SW 1271 (cell line): ENCODE data around the gene STRAP.
"Not testable (repeated sequence)": the region's sequence is repeated elsewhere in the genome, so short reads cannot be mapped to it uniquely, and the experiment has no call there.

Experiments
- DNase-seq, 2 experiments: peaks; one replicate each; lab custom pipeline; 2025; lab: John Stamatoyannopoulos, UW

STRAP gene

DNA sequence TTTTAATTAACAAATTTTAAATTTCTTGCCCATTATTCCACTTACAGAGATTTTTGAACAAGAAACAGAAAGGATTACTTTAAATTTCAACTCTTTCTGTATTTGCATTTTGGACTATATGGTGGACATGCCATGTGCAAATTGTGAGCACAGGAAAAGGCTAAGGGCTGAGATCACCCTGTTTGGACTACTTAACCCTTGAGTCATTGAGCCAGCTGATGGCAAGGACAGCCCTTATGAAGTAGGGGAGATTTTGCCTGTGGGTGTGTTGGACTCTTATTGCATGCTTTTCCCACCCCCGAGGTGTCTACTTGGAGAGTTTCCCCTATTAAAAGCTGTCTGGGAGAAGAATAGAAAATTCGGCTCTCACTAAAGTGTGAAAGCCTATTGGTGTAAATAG, 46.2 kb downstream of the STRAP start:
- peak; percentile 78 to 87 for DNase-seq

DNA sequence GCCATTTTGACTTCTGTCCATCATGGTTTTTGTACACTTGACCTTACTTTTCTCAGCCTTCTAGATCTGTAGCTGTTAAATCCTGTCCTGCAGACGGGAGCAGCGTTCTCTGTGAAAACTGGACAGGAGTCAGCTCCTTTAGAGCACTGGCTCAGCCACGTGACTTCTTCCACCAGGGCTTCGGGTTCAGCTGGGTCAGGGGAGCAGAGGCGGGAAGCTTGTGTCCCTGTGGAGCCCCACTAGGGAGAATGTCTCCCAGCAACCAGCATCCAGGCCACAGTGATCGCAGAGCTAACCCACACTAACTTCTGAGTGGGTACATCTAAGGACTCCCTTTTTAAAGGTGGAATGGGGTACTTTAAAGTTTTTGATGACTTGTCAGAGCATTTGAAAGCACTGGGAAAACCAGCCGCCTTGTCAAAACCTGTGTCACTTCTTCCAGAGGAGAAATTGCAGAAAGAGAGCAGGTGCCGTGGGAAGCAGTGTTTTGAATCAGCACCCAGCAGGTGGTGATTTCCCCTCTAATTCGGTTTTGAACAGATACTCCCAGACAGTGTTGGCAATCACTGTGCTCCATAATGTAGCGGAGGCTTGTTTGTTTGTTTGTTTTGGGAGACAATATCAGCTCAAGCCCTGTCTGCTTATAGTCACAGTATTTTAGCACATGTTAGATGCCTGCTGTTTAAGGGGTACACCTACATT, 46.8 kb downstream of the STRAP start:
- DNase-seq, result peak in 1 of 2 experiments; percentile 53

DNA sequence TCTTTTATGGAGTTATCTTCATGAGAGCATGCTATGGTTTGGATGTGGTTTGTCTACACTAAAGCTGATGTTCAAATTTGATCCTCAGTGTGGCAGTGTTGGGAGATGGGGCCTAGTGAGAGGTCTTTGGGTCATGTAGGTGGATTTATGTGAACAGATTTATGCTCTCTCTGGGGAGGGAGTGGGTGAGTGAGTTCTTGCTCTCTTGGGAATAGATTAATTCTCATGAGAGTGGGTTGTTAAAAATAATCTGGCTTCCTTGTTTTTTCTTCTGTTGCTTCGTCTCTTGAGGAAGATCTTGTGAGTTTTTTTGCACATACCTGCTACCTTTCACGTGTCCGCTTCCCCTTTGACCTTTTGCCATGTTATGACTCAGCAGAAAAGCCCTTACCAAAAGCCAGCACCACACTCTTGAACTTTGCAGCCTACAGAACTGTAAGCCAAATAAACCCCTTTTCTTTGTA, 49.4 kb downstream of the STRAP start:
- DNase-seq, result peak; percentile 57 to 69

DNA sequence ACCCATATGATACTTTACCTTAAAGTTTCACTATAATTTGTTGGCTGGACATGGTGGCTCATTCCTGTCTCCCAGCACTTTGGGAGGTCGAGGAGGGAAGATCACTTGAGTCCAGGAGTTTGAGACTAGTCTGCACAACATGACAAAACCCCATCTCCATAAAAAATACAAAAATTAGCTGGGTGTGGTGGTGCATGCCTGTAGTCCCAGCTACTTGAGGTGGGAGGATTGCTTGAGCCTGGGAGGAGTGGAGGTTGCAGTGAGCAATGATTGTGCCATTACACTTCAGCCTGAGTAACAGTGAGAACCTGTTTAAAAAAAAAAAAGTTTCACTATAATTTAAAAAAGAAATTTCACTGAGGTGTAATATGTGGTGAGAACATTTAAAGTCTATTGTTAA, 50.1 kb downstream of the STRAP start:
- no peak for DNase-seq

DNA sequence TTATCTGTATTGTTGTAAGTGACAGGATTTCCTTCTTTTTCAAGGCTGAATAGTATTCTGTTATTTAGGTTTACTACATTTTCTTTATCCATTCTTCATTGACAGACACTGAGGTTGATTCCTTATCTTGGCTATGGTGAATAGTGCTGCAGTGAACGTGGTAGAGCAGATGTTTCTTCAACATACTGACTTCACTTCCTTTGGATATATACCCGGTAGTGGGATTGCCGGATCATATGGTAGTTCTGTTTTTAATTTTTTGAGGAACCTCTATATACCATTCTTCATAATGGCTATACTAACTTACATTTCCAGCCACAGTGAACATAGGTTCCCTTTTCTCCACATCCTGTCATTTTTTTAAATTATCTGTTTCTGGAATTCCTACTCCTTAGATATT, 50.8 kb downstream of the STRAP start:
- DNase-seq, result no peak

DNA sequence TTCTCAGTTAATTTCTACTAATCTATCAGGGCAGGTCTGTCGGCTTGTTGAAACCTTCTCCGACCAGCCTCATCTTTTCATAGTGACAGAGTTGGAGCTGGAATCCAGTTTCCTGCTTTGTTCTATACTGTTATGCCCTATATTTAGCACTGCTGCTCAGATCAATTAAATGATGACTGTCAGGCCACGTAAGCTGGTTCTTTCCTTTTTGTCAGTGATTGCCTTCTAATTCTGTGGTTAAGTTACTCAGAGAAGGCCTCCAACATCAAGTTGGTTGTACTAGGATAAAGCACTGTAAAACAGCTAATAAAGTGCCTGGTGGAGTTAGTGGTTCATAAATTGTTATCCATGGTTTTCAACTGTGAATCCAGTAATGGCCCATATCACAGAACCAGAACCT, 51.6 kb downstream of the STRAP start:
- DNase-seq, result no peak

DNA sequence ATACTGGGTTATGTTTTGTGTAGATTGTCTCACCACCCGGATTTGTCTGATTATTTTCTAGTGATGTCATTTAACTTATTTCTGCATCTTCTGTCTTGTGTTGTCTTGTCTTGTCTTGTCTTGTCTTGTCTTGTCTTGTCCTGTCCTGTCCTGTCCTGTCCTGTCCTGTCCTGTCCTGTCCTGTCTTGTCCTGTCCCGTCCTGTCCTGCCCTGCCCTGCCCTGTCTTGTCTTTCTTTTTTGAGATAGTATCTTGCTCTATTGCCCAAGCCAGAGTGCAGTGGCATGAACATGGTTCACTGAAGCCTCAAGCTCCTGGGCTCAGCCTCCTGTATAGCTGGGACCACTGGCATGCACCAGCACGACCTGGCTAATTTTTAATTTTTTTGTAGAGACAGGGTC, 54.6 kb downstream of the STRAP start:
- peak in 1 of 2 experiments; percentile 71 for DNase-seq

DNA sequence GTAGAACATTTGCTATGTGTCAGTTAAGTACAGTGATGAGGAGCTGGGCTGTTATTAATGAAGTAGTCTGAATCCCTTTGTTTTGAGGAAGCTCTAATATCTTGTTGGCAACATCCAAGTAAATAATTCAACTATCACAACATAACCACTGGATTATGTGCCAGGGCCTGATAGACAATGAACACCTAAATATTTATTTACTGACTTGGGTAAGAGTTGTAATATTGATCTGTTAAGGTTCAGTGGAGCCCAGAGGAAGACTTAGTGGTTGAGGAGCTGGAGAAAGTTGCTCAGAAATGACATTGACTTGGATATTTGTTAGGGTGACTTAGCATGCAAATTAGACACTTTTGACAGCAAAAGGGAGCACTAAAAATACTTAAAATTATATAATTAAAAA, 55.7 kb downstream of the STRAP start:
- DNase-seq, result no peak

DNA sequence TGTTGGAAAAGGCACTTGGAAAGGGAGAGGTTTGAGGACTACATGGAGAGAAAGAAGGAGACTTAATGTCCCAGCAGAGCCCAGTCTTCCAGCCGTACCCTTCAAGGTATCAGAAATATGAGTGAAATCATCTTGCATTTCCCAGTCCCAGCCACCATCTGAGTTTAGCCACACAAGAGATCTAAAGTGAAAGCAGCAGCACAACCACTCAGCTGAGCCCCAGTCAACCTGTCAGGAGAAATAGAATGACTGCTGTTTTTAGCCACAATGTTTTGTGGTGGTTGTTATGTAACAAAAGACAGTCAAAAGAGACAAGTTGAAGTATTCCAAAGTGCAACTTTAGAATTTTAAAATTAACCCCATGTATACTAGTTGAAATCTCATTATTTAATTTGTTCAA, 56.9 kb downstream of the STRAP start:
- peak in 1 of 2 experiments; percentile 68 for DNase-seq

DNA sequence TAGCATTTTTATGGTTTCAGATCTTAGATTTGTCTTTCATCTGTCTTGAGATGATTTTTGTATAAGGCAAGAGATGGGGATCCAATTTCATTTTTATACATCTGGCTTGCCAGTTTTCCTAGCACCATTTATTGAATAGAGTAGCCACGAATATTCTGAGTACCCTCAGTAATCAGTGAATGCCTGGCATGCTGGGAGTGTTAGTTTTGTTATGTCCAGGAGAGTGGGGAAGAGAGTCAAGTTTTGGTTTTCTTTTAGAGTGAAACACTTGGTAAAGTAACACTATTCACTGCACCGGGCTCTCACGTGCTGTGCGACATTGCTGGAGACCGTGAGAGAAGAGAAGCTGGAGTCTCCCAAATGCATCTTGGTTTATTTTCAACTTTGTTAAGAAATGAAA, 60.3 kb downstream of the STRAP start:
- no peak for DNase-seq

DNA sequence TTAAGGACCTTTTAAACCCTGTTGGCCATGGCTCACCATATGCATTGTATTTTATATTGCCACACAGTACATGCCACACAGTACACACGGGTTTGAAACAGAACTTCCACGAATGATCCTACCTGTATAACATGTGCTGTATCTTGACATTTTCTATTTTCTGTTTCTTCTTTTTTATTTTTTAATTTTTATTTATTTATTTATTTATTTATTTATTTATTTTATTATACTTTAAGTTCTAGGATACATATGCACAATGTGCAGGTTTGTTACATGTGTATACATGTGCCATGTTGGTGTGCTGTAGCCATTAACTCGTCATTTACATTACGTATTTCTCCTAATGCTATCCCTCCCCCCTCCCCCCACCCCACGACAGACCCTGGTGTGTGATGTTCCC, 61.3 kb downstream of the STRAP start:
- not testable (repeated sequence) for DNase-seq

DNA sequence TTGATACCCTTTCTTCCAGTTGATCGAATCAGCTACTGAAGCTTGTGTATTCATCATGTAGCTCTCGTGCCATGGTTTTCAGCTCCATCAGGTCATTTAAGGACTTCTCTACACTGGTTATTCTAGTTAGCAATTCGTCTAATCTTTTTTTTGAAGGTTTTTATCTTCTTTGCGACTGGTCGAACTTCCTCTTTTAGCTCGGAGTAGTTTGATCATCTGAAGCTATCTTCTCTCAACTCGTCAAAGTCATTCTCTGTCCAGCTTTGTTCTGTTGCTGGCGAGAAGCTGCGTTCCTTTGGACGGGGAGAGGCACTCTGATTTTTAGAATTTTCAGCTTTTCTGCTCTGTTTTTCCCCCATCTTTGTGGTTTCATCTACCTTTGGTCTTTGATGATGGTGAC, 66.3 kb downstream of the STRAP start:
- DNase-seq, result not testable (repeated sequence)
